PC-3 (cell line): ENCODE measurements around the gene KRT83. TPM values are rescaled to one million over a fixed set of nuclear protein-coding genes. Genes with fewer than 3 reads are reported as not detected.

ENCODE experiments used
- ATAC-seq: fragments of 200-7000 bp; cut with Tn5 transposase; 2 replicates; pipeline ENCODE4 v1.9.1; 2020; ENCODE audit warnings: mild to moderate bottlenecking, moderate library complexity
- BruUV-seq: library from RNA; stranded (reverse); fragments of 400-500 nt; replicated peaks from 2 replicates; lab custom pipeline; 2021; lab: Mats Ljungman, UMichigan
- CTCF ChIA-PET: fragments of 300-600 bp; sonication (Branson Sonifier 250); formaldehyde crosslinking; loops from one replicate; lab custom pipeline; 2022; ENCODE audit warnings: antibody characterized with exemption; lab: Charles Lee
- POLR2A ChIA-PET: fragments of 300-600 bp; sonication (Branson Sonifier 250); formaldehyde crosslinking; loops from one replicate; lab custom pipeline; 2022; ENCODE audit warnings: antibody characterized with exemption; ENCODE audit not compliant: unreplicated experiment; lab: Charles Lee
- DNase-seq: peaks from one replicate; pipeline ENCODE4 v3.0.0-alpha.2; 2015
- H2AFZ ChIP-seq: fragments of 300-600 bp; sonication (generic); 2 replicates; pipeline ENCODE4 v1.6.0; 2016; ENCODE audit warnings: antibody characterized with exemption, low read length
- H3F3A ChIP-seq: fragments of 300-600 bp; sonication (generic); one replicate; pipeline ENCODE4 v1.6.0; 2017; ENCODE audit warnings: antibody characterized with exemption, low read length, control low read depth, mild to moderate bottlenecking; ENCODE audit not compliant: unreplicated experiment
- H3K27ac ChIP-seq: fragments of 300-600 bp; sonication (generic); 2 replicates; pipeline ENCODE4 v1.5.1; 2016; ENCODE audit warnings: mild to moderate bottlenecking, low read length
- H3K27me3 ChIP-seq: fragments of 300-600 bp; sonication (generic); 2 replicates; pipeline ENCODE4 v1.6.1; 2016; ENCODE audit warnings: low read length, mixed read lengths
- H3K36me3 ChIP-seq: fragments of 300-600 bp; sonication (generic); 2 replicates; pipeline ENCODE4 v1.6.1; 2016; ENCODE audit warnings: low read depth, mixed run types, low read length, mixed read lengths
- H3K4me1 ChIP-seq: fragments of 300-600 bp; sonication (generic); 2 replicates; pipeline ENCODE4 v1.5.1; 2016; ENCODE audit warnings: low read length; ENCODE audit not compliant: insufficient read depth
- H3K4me2 ChIP-seq: fragments of 300-600 bp; sonication (generic); 2 replicates; pipeline ENCODE4 v1.6.0; 2016; ENCODE audit warnings: low read length
- H3K4me3 ChIP-seq: fragments of 300-600 bp; sonication (generic); 2 replicates; pipeline ENCODE4 v1.5.1; 2016; ENCODE audit warnings: mild to moderate bottlenecking, low read length, mixed read lengths
- H3K79me2 ChIP-seq: fragments of 300-600 bp; sonication (generic); 2 replicates; pipeline ENCODE4 v1.6.1; 2017; ENCODE audit warnings: low read length, mixed read lengths
- H3K9ac ChIP-seq: fragments of 300-600 bp; sonication (generic); 2 replicates; pipeline ENCODE4 v1.6.0; 2016; ENCODE audit warnings: mild to moderate bottlenecking, low read length
- H3K9me2 ChIP-seq: fragments of 300-600 bp; sonication (generic); replicated peaks from 2 replicates; pipeline ENCODE4 v1.6.1; 2016; ENCODE audit warnings: mixed run types, low read length, mixed read lengths
- H3K9me3 ChIP-seq: fragments of 300-600 bp; sonication (generic); 2 replicates; pipeline ENCODE4 v1.6.1; 2016; ENCODE audit warnings: low read length, mixed read lengths
- H4K20me1 ChIP-seq: fragments of 300-600 bp; sonication (generic); 2 replicates; pipeline ENCODE4 v1.6.1; 2016; ENCODE audit warnings: low read length, mixed read lengths
- EZH2 ChIP-seq: fragments of 300-600 bp; sonication (generic); IDR thresholded peaks from one replicate; pipeline ENCODE4 v1.6.1; 2017; ENCODE audit warnings: antibody characterized with exemption, mild to moderate bottlenecking, low read length; ENCODE audit not compliant: unreplicated experiment
- EZH2phosphoT487 ChIP-seq: fragments of 300-600 bp; sonication (generic); IDR thresholded peaks from 2 replicates; pipeline ENCODE4 v1.6.1; 2018; ENCODE audit warnings: mild to moderate bottlenecking, antibody characterized with exemption, low read length, borderline replicate concordance
- intact Hi-C: fragments of 100-400 bp; cut with micrococcal nuclease; formaldehyde crosslinking; loops from 2 replicates; pipeline ENCODE4 v1.9.0; 2023
- total RNA-seq: library from RNA; depleted of rRNA; stranded (reverse); fragments of >200 nt; gene quantifications from 2 replicates; pipeline ENCODE4 v1.2.3, GENCODE V29; 2014
- TF ChIP-seq, protein P1 (sequence below): fragments of 300-600 bp; sonication (generic); conservative IDR thresholded peaks from 2 replicates; pipeline ENCODE4 v1.5.1; 2017; ENCODE audit warnings: antibody characterized with exemption, low read depth, mild to moderate bottlenecking, low read length

KRT83 gene
- total RNA-seq, 1 experiment from 2014 or later = 0.33 TPM

GRCh38 chr12:52364901-52365489, 43.8 kb upstream of the KRT83 start:
- ChIA-PET POLR2A (no interaction called here), CTCF (interaction anchor here (0.8 kb wide), 1 partner anchor 37 kb away, joined by 4 read pairs; no protein-coding TSS in a partner anchor)

DNA sequence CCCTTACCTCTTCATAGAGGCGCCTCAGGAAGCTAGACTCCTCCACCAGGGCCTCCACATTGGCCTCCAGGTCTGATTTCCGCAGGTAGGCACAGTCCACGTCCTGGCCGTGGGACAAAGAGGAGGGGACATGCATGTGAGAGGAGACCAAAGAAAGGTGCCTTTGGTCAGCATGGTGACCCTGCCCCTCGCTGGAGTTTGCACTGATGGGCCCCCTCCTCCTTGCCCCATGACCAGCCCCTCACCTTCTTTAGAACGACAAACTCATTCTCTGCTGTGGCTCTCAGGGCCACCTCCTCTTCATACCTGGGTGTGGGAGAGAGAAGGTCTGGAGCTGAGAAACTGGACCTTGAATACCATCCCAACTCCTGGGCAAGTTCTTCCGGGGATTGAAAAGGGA, 42.9 kb upstream of the KRT83 start:
- DNase-seq (no peak), ATAC-seq (no peak)
- ChIA-PET CTCF (no interaction called here), POLR2A (no interaction called here)
- Histone ChIP-seq H3K9me2 (no peaks in the 10 kb centered on the region), H3K27ac (no peak overlapping the region), H2AFZ (no peak overlapping the region), H3K9me3 (no peaks in the 10 kb centered on the region), H3K36me3 (no peaks in the 10 kb centered on the region), H3K4me3 (no peak overlapping the region), H3K4me1 (no peaks in the 10 kb centered on the region), H3K9ac (no peak overlapping the region), H3K27me3 (no peaks in the 10 kb centered on the region), H3F3A (no peaks in the 10 kb centered on the region), H4K20me1 (no peaks in the 10 kb centered on the region), H3K79me2 (no peaks in the 10 kb centered on the region), H3K4me2 (no peak overlapping the region)
- intact Hi-C loops = no loop called here
- no TSS peak for BruUV-seq
- no peak for TF ChIP-seq EZH2phosphoT487
- TF ChIP-seq, protein P1, sequence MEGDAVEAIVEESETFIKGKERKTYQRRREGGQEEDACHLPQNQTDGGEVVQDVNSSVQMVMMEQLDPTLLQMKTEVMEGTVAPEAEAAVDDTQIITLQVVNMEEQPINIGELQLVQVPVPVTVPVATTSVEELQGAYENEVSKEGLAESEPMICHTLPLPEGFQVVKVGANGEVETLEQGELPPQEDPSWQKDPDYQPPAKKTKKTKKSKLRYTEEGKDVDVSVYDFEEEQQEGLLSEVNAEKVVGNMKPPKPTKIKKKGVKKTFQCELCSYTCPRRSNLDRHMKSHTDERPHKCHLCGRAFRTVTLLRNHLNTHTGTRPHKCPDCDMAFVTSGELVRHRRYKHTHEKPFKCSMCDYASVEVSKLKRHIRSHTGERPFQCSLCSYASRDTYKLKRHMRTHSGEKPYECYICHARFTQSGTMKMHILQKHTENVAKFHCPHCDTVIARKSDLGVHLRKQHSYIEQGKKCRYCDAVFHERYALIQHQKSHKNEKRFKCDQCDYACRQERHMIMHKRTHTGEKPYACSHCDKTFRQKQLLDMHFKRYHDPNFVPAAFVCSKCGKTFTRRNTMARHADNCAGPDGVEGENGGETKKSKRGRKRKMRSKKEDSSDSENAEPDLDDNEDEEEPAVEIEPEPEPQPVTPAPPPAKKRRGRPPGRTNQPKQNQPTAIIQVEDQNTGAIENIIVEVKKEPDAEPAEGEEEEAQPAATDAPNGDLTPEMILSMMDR = no peak
- no peak for TF ChIP-seq EZH2

More at GRCh38 chr12:52364901-52365489, 43.8 kb upstream of the KRT83 start:
- Histone ChIP-seq H3F3A (no peaks in the 10 kb centered on the region), H3K9me2 (no peaks in the 10 kb centered on the region), H3K4me1 (no peaks in the 10 kb centered on the region), H3K4me2 (no peak overlapping the region), H3K27me3 (no peaks in the 10 kb centered on the region), H3K9ac (no peak overlapping the region), H3K79me2 (no peaks in the 10 kb centered on the region), H2AFZ (no peak overlapping the region), H4K20me1 (no peaks in the 10 kb centered on the region), H3K36me3 (no peaks in the 10 kb centered on the region), H3K27ac (no peak overlapping the region), H3K4me3 (no peak overlapping the region), H3K9me3 (no peaks in the 10 kb centered on the region)
- DNase-seq (no peak), ATAC-seq (no peak)
- intact Hi-C loops = no loop called here
- TF ChIP-seq EZH2 = no peak
- TF ChIP-seq, protein P1 = no peak
- TF ChIP-seq EZH2phosphoT487 = no peak
- BruUV-seq = no TSS peak

DNA sequence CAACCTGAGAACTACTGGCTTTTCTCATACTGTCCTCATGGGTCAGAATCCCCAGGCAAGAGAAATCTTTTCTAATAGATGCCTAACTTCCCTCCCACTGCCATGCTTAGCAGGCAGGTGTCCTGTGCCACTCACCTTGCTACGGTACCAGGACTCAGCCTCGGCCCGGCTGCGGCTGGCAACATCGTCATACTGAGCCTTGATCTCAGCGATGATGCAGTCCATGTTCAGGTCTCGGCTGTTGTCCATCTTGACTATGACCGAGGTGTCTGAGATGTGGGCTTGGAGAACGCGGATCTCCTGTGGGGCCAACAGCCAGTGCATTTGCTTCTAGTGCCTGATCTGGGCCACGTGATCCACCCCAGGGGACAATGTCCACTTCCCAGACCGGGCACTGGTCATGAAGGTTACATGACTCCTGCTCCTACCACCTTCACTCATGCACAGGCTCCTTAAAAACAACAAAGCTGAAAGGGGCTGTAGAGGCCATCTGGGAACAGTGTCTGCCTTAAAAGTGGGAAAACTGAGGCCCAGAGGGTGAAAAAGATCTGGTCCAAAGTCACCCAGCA, 42.0 kb upstream of the KRT83 start:
- no TSS peak for BruUV-seq

More for the DNA sequence above, 42.0 kb upstream of the KRT83 start:
- Histone ChIP-seq H3K9me3 (no peaks in the 10 kb centered on the region), H2AFZ (no peak overlapping the region), H3K36me3 (no peaks in the 10 kb centered on the region), H3K9me2 (no peaks in the 10 kb centered on the region), H3K4me2 (no peak overlapping the region), H3K9ac (no peak overlapping the region), H3K4me1 (peaks cover 3% of the 10 kb centered on the region; the same call in 1 of the 2 replicates), H3K27me3 (no peaks in the 10 kb centered on the region), H3K79me2 (no peaks in the 10 kb centered on the region), H3K4me3 (no peak overlapping the region), H3K27ac (no peak overlapping the region), H4K20me1 (no peaks in the 10 kb centered on the region), H3F3A (no peaks in the 10 kb centered on the region)
- DNase-seq = no peak
- TF ChIP-seq EZH2 = no peak
- TF ChIP-seq, protein P1 = no peak
- no peak for TF ChIP-seq EZH2phosphoT487
- ChIA-PET POLR2A (no interaction called here), CTCF (no interaction called here)
- no peak for ATAC-seq
- intact Hi-C loops = no loop called here
